Breast epithelium (tissue), 3 donors: Measurements from ENCODE around the gene DNAH3.

Experiments used
- CTCF ChIP-seq, 3 donors: fragments of 450-650 bp; IDR thresholded peaks; one replicate each; pipeline ENCODE4 v1.5.1; 2016 to 2017; ENCODE audit warnings: antibody characterized with exemption in 3 of 3, mild to moderate bottlenecking in 3 of 3, moderate library complexity in 3 of 3
- POLR2A ChIP-seq: fragments of 450-650 bp; IDR thresholded peaks from one replicate; pipeline ENCODE4 v1.6.1; 2016; ENCODE audit warnings: antibody characterized with exemption, mild to moderate bottlenecking, moderate library complexity

- TF ChIP-seq CTCF (IDR thresholded peaks at IDR 0.05), result no peak
- no peak for TF ChIP-seq POLR2A
Observed at GRCh38 chr16:20940871-20941635, 209.6 kb downstream of the DNAH3 start.
